Amygdala (tissue), 56 donors: ENCODE measurements around the gene TBC1D21.
"Not testable (repeated sequence)": the region's sequence is repeated elsewhere in the genome, so short reads cannot be mapped to it uniquely, and the experiment has no call there.

ENCODE experiments used
- DNase-seq, 56 donors: peaks; one replicate each; lab custom pipeline; 2025; lab: John Stamatoyannopoulos, UW

TBC1D21 gene

DNA sequence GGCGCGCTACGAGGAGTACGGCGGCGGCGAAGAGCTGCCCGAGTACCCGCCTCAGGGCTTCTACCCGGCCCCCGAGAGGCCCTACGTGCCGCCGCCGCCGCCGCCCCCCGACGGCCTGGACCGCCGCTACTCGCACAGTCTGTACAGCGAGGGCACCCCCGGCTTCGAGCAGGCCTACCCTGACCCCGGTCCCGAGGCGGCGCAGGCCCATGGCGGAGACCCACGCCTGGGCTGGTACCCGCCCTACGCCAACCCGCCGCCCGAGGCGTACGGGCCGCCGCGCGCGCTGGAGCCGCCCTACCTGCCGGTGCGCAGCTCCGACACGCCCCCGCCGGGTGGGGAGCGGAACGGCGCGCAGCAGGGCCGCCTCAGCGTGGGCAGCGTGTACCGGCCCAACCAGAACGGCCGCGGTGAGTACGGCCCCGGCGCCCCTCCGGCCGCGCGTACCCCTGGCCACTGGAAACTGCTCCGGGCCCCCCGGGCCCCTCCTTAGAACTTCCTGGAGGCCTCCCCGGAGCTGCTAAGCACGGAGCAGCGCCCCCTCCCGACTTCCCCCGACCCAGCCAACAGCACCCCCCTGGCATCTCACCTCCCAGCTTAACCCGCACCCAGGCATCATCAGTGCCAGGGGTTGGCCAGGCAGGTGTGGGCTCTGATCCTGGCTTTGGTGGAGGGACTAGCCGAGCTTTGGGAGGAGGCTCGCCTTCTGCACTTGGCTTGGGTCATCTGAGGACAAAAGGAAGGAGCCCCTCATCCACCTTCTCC is 54.3 kb downstream of the TBC1D21 start:
- peak in 5 of 56 donors; percentile 12 to 51 (median 24) for DNase-seq

DNA sequence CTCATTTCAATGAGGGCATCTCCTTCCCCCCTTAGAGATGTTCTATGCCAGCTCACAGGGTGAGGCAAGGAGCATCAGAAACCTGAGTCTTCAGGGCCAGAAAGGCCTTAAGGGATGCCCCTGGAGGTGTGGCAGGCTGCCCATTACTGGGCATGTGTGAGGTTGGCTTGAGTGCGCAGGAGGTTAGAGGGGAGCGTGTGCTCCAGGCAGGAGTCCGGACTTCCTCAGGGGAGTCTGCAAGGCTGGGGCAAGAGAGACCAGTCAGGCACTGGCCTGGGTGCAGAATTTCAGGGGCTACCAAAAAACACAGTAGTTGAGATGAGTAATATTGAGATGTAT is 54.8 kb downstream of the TBC1D21 start:
- no peak for DNase-seq

- DNase-seq: no peak
These were observed 55.7 kb downstream of the TBC1D21 start for GRCh38 chr15:73928971-73929627.

- no peak for DNase-seq
These were observed 57.0 kb downstream of the TBC1D21 start for GRCh38 chr15:73930371-73930770.

GRCh38 chr15:73930790-73931281 is 57.5 kb downstream of the TBC1D21 start:
- peak in 1 of 56 donors; percentile 12 for DNase-seq

DNA sequence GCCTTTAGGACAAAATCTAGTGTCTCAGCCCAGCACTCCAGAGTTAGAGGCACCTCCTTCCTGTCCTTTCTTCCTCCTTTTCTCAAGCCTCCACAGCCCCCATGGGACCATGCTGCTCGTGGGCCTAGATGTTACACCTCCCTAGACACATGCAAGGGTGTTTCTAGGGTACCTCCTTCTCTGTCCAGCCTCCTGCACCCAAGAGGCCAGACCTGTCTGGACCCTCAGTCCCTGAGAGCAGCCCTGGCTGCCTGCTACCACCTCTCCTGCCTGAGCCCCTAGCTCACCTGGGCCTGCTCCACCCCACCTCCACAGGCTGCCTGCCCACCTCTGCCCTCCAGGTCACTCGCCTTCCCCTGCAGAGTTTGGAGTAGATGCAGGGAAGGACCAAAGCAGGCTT is 58.1 kb downstream of the TBC1D21 start:
- no peak for DNase-seq

DNA sequence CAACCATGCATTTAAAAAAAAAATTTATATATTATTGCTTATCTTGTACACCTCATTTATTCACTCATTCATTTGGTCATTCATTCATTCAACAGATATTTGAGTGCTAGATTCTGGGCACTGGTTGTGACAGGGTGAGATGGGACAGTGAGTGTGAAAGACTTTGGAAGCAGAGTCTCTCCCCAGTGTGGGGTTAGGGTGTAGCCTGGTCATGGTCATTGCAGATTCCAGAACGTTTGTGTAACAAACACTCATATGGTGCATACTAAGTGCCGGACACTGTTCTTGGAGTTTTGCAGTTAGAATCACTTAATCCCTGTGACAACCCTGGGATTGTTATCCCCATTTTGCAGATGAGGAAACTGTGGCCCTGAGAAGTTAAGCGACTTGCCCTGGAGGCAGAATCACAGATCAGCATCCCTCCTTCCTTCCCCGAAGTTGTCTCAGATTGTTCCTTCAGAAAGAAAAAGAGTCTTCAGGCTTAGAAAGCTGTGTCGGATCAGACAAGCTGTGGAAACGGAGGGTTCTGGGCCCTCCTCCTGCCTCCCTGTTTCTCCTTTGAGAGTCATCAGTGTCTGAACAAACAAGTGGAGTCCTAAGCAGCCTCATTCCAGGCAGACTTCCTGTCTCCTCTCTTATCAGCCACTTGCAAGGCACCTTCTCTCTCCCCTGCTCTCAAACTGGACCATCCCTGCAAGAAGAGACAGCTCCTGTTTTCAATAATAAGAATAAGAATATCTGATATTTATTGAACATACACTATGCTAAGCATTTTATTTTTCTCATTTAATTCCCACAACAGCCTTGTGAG is 59.2 kb downstream of the TBC1D21 start:
- no peak for DNase-seq

DNA sequence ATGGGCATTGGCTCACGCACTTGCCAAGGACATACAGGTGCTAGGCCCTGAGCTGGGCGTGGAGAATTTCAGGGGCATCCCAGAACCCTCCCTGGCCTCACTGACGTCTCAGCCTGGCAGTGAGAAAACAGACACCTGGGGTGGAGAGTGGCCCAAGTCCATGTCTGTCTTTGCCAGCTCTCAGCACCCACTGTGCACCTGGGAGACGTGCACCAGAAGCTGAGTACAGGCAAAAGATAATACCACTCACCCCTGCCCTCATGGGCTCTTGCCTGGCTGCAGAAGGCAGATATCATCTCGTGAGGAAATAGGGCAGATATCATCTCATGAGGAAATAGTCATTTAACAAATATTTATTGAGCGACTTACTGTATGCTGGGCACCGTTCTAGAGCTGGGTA is 60.9 kb downstream of the TBC1D21 start:
- no peak for DNase-seq

DNA sequence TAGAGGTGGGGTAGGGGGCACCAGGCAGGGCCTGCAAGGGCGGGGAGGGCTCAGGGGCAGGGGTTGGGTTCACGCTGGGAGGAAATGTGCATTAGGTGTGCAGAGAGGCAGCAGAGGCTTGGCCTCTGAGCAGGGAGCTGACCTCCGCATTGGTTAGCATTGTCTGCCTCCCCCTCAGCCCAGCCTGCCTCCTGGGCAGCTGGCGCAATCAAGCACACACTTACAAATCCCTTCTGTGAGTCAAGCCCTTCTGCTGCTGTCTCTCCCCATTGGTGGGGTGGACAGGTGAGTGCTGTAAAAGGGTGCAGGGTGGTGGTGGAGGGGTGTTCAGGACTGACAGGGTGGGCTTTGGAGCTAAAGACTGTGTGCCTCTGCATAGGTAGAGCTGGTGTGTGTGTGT is 62.2 kb downstream of the TBC1D21 start:
- DNase-seq: no peak

- peak in 3 of 56 donors; percentile 9 to 28 (median 23) for DNase-seq
These were observed 62.8 kb downstream of the TBC1D21 start for GRCh38 chr15:73936181-73936580.

- no peak for DNase-seq
These were observed 63.4 kb downstream of the TBC1D21 start for GRCh38 chr15:73936588-73937290.

GRCh38 chr15:73937296-73937695 is 63.9 kb downstream of the TBC1D21 start:
- no peak for DNase-seq

- DNase-seq: no peak
These were observed 64.4 kb downstream of the TBC1D21 start for GRCh38 chr15:73937726-73938125.

DNA sequence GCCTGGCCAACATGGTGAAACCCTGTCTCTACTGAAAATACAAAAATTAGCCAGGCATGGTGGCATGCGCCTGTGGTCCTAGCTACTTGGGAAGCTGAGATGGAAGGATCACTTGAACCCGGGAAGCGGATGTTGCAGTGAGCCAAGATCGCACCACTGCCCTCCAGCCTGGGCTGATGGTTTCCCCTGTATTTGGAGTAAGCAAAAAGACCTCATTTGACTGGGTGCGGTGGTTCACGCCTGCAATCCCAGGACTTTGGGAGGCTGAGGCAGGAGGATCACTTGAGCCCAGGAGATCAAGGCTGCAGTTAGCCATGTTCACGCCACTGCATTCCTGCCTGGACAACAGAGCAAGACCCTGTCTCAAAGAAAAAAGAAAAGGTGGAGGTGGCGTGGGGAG is 65.2 kb downstream of the TBC1D21 start:
- not testable (repeated sequence) for DNase-seq
